GM21717 (cell line): ENCODE results near the gene CLUH.

Experiments
- ATAC-seq: cut with Tn5 transposase; IDR thresholded peaks from one replicate; pipeline ENCODE4 v1.9.1; 2021; ENCODE audit warnings: mild to moderate bottlenecking, moderate library complexity; ENCODE audit not compliant: unreplicated experiment

Gene CLUH

DNA sequence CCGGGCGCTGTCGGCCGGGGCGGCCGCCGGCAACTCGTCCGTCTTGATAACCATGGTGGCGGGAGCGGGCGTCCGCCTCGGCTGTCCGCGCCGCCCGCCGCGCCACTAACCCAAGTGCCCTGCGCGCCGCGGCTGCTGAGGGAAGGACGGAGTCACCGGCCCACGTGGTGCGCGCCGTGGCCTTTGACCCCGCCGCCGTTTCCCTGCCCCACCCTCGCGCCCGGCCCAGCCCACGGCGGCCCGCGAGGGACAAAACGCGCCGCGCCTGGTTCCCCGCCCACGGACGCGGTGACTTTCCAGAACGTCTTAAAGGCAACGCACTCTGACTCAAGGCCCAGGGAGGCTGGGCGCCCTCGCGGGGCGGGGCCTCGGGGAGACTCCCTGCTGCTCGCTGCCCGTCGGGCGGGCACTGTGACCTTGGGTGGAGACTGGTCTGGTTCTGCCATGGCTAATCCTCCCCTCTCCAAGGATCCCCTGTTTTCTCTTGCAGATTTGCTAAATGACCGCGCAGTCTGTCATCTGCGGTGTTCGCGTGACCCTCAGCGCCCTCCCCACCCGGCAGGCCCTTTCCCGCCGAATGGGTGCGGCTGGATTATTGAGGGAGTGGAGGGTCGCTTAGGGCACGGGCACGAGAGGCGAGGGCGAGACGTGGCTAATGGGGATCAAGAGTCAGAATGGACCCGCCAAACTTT lies at the start of gene CLUH:
Gene CLUH (minus strand): TSS at position 157 of the 692 bp plus-strand sequence. CDS start 103 bp downstream, at position 54.
- peak; percentile 68 for ATAC-seq

- no peak for ATAC-seq
These were observed 47.3 kb upstream of the CLUH start for GRCh38 chr17:2758870-2759269.

GRCh38 chr17:2755891-2756724 lies 44.5 kb upstream of the CLUH start:
- no peak for ATAC-seq

DNA sequence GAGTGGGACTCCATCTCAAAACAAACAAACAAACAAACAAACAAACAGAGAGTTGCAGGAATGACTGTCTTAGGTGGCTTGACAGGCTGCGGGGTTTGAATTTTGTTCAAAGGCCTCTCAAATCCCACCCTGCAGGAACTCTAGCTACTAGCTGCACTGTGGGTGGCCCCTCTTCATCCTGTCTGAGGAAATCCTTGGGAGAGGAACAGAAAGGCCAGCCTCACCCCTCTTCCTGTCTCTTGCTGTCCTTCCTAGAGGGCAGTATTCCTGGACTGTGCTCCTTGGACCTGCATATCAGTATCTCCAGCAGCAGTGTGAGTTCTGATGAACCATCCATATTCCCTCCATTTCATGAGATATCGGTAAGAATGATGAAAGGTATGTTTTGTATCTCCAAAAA lies 39.9 kb upstream of the CLUH start:
- no peak for ATAC-seq

GRCh38 chr17:2750721-2751120 lies 39.2 kb upstream of the CLUH start:
- ATAC-seq, result no peak

DNA sequence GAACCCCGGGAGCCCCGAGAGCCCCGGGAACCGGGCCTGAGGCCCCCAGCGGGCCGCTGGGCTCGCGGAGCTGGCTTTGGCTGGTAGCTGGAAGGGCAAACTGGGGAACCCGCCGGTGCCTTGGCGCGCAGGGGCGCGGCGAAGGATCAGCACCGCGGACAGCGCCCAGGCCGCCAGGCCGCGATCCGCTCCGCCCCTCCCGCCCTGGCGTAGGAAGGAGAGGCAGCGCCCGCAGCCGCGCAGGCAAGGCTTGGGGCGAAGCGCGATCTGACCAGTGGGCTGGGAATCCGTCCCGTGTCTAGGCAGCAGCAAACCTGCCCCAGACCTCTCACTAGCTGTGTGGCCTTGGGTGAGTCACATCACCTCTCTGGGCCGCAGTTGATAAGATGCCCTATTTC lies 38.2 kb upstream of the CLUH start:
- ATAC-seq, result no peak

DNA sequence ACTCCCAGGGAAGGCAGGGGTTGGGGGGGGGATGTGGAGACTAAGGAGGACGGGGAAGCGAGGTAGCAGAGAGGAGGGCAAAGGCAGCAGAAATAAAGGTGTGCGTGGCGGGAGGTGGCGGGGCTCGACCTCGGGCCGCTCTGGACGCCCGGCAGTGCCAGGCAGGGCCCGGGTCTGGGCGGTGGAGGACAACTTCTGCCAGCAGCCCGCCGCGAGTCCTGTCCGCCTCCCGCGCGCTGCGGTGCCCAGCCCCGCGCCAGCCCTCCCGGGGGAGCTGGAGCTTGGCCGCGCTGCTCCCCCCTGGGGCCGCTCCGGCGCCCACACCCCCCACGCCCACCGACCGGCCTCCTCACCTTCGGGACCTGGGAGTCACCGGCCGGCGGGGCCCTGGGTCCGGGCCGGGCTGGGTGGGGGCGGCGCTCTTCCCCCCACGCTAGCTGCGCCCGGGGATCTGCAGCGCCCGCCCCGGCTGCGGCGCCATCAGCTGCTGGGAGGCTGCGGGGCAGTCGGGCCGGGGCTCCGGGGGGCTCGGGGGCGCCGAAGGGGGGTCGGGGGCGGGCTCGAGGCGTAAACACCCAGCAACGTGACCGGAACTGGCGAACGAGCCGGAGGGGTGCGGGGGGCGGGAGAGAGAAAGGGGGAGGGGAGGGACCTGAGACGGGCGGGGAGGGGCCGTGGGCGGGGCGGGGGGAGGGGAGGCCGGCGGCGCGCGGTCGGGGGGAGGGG lies 37.7 kb upstream of the CLUH start, which contains the start of gene CCDC92B:
Gene CCDC92B (minus strand): TSS at position 595 of the 726 bp plus-strand sequence. CDS start 14,507 bp downstream, outside the sequence.
- no peak for ATAC-seq

- ATAC-seq, result no peak
These were observed 33.9 kb upstream of the CLUH start for GRCh38 chr17:2745317-2746037.

DNA sequence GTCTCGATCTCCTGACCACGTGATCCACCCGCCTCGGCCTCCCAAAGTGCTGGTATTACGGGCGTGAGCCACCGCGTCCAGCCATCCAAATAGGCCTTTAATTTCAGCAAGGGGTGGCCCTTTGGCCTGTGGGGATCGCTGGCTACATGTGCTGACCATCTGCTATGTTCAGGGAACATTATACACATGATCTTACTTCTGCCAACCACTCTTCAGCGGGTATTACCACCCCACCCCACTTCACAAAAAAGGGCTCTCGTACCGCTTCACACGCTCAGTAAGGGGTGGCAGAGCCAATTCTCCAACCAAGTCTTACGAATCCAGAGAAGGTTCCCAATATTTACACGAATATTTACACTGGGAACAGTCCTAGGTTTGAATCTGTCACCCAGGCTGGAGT lies 26.1 kb upstream of the CLUH start:
- ATAC-seq, result no peak

DNA sequence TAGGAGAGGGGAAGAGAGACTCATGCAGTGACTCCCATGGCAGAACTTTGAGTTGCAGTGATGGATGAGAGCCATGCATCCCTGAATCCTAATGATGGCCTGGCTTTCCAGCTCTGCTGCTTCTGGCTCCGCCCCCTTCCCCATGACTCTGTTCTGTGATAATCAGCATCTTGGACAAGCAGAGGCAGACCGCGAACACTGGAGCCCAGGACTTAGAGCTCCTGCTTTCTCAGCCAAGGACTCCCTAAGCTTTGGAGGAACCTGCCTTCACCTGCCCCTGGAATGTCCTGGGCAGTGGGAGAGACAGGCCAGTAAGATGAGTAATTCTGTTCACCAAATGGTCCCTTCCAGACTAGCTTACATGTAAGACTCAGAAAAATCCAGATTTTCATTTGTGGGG lies 25.4 kb upstream of the CLUH start:
- no peak for ATAC-seq

DNA sequence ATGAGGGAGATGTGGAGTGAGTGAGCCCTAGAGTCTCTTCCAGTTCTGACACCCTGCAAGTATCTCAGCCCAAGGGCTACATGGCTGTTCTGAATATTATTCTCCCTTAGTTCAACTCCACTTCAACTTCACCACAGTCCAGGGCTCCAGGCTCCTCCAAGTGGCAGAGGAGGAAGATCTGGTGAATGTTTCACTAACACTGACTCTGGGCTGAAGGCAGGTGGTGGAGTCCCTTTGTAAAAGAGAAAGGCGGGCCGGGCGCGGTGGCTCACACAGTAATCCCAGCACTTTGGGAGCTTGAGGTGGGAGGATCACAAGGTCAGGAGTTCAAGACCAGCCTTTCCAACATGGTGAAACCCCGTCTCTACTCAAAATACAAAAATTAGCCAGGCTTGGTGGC lies 24.3 kb upstream of the CLUH start:
- no peak for ATAC-seq

GRCh38 chr17:2734939-2735338 lies 23.4 kb upstream of the CLUH start:
- no peak for ATAC-seq

DNA sequence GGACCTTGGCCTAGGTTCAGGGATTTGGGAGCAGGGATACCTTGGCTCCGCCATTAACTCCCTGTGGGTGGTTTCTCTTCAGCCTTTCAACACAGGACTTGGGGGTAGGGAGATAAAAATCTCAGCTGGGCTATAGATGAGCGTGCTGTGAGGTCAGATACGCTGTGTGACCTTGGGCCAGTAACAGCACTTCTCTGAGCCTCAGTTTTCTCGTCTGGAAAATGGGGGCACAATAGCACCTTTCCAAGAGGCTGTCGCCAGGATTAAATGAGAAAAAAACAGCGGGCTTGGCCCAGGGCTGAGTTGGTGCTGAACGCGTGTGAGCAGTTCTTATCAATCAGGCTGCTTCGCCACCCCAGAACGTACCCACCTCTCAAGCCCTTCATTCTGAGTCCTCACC lies 20.2 kb upstream of the CLUH start:
- no peak for ATAC-seq

DNA sequence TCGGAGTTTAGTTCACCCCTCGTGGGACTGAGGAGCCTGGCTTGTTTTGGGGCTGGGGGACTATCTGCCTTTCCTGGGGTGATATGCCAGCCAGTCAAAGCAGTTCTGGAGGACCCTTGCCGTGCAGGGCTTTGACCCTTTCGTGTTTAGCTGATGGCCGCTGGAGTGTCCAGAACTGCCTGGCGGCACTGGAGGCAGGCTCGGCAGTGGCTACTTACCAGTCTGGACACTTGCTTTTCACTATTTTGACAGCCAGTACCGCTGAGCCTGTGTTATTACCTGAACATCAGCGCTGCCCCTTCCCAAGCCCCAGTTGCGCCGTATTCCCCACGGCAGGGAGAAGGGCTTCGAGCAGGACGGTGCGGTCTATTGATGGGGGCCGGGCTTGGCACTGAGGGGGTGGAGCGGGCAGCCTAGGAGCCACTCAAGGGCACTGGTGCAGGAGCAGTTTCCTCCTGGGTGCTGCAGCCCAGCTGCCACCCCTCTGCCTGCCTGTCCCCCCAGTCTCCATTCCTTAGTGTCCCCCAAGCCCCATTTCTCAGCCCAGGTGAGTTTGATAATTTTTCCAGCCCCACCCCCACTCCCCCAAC lies 19.3 kb upstream of the CLUH start:
- no peak for ATAC-seq

GRCh38 chr17:2724784-2725164 lies 13.2 kb upstream of the CLUH start:
- no peak for ATAC-seq

DNA sequence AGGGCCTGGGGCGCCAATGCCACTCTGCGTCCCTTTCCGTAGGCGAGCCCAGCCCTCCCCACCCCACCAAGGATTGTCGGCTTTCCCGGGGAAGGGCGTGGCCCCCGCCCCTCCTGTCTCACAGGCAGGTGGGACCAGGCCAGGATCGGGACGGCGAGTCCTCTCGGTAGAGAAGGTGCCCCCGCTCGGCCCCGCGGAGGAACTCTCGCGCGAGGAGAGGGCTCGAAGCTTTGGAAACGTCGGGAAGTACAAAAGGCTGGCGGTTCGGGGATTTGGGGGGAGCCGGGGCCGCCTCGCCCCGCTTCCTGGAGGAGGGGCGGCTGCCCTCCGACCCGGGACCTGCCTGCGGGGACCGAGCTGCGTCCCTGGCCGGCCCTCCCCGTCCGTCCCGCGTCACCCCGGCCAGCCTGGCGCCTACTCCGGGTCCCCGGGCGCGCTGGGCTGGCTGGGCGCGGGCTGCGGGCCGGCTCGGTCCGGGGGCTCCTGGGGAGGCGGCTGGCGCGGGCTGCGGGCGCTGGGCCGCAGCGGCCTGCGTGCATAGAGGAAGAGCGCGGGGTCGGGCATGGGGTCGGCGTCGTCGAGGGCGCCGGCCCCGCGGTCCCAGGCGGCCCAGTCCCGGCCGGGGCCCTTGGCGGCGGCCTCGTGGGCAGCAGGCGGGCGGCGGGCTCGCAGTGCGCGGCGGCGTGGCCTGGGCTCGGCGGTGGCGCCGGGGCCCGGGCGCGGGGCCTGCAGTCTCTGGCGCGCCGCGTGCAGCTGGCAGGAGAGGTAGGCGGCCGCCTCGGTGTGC lies 12.6 kb upstream of the CLUH start:
- no peak for ATAC-seq

DNA sequence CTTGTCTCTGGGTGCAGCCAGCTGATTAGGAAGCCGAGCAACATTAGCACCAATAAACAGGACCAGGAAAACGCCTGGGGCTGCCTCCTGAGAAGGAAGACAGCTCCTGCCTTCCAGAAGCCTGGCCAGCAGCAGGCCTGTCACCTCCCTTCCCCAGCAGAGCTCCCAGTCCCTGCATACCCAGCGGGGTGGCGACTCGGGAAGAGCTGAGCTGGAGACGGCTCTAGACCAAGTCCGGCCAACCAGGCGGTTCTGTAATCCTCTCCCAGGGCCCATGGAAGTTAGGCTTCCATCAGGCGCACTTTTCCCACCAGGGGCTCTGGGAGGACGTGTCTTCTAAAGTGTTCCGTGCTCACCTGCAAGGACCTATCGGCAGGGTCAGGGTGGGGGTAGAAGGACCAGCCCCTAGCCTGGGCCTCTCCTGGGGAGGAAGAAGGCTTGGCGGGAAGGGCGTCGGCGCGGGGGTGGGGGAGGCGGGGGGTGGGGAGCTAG lies 12.0 kb upstream of the CLUH start:
- no peak for ATAC-seq

DNA sequence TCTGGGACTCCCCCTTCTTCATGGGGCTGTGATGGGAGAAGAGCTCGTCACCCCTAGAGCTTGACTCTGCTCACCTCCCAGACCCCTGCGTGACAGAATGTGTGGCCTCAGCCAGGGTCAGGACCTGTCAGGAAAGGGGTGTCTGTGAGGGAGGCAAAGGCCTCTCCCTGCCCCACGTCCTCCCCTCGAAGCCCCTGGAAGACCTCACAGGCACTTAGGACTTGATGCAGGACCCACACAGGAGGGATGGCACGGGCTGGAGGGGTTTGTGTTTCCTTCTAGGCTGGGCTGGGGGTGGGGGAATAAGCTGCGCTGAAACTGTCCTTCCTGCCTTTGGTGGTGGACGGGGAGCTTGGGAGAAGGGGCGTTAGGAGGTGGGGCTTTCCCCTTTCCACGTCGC lies 11.0 kb upstream of the CLUH start:
- ATAC-seq, result no peak

- ATAC-seq, result no peak
These were observed 10.0 kb upstream of the CLUH start for GRCh38 chr17:2721603-2722002.

DNA sequence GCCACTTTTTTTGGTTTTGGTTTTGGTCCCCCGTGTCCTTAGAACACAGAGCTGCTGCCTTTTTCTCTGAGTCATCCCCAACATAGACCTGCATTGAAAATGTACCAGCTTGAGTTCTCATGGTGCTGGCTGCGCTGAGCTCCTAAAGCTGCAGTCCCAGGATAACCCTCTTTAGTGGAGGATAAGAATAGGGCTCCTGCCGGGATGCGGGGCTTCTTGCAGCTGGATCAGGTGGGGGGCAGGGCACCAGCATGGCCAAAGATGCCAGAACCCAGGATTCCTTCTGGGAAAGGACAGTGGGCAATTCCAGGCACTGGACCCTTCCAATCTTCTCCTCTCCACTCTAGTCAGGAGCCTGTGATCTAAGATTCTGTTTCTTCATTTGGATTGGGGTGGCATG lies 8.3 kb upstream of the CLUH start:
- no peak for ATAC-seq
